ENCODE data around the gene ZNF783.

The ZNF783 gene

GRCh38 chr7:149284343-149284742, 22.3 kb downstream of the ZNF783 start:
- TF ChIP-seq ZFX (IDR thresholded peaks at IDR 0.05) (no peak), CTCF (conservative IDR thresholded peaks at IDR 0.05) (no peak)
- H3K27ac ChIP-seq: peak overlapping the region; percentile 68

GRCh38 chr7:149284850-149285585, 23.0 kb downstream of the ZNF783 start:
- peak overlapping the region; percentile 68 for H3K27ac ChIP-seq
- TF ChIP-seq CTCF (conservative IDR thresholded peaks at IDR 0.05) (no peak), ZFX (IDR thresholded peaks at IDR 0.05) (no peak)

GRCh38 chr7:149285603-149286002, 23.6 kb downstream of the ZNF783 start:
- H3K27ac ChIP-seq: peak overlapping the region; percentile 68
- TF ChIP-seq CTCF (conservative IDR thresholded peaks at IDR 0.05): no peak
- TF ChIP-seq ZFX (IDR thresholded peaks at IDR 0.05): no peak

GRCh38 chr7:149286811-149287400, 24.9 kb downstream of the ZNF783 start:
- TF ChIP-seq CTCF (conservative IDR thresholded peaks at IDR 0.05) (no peak), ZFX (IDR thresholded peaks at IDR 0.05) (no peak)

GRCh38 chr7:149287622-149288021, 25.6 kb downstream of the ZNF783 start:
- peak overlapping the region; percentile 2; the same call in 1 of the 2 replicates for H3K27ac ChIP-seq
- TF ChIP-seq ZFX (IDR thresholded peaks at IDR 0.05): no peak
- TF ChIP-seq CTCF (conservative IDR thresholded peaks at IDR 0.05): no peak

More at GRCh38 chr7:149286811-149287400, 24.9 kb downstream of the ZNF783 start:
- H3K27ac ChIP-seq: peak overlapping the region; percentile 2; the same call in 1 of the 2 replicates

- no peak overlapping the region for H3K27ac ChIP-seq
- TF ChIP-seq CTCF (conservative IDR thresholded peaks at IDR 0.05): no peak
- TF ChIP-seq ZFX (IDR thresholded peaks at IDR 0.05): no peak
Measured at GRCh38 chr7:149289262-149289661, 27.3 kb downstream of the ZNF783 start.

- TF ChIP-seq CTCF (conservative IDR thresholded peaks at IDR 0.05) (no peak), ZFX (IDR thresholded peaks at IDR 0.05) (no peak)
- no peak overlapping the region for H3K27ac ChIP-seq
Measured at GRCh38 chr7:149289856-149290255, 27.9 kb downstream of the ZNF783 start.
